CD4-positive, alpha-beta T cell treated with Interleukin-12 subunit alpha and Interleukin-12 subunit beta, for 1 hour (primary cell): ENCODE results near the gene SNIP1.
"Not testable (repeated sequence)": the region's sequence is repeated elsewhere in the genome, so short reads cannot be mapped to it uniquely, and the experiment has no call there.

Experiments used
- DNase-seq: peaks from one replicate; pipeline ENCODE4 v3.0.0-alpha.2; 2020

Gene SNIP1

DNA sequence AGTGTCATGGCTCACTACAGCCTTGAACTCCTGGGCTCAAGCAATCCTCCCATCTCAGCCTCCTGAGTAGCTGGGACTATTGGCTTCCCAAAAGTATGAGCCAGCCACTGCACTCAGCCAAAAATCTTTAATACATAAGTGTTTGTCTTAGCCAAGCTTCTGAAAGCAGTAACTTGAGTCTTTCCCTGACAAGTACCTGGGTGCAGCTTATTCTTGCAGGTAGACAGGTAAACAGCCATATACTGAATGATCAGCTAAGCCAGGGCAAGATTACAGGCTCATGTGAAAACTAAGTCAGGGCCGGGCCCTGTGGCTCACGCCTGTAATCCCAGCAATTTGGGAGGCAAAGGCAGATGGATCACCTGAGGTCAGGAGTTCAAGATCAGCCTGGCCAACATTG lies 47.4 kb downstream of the SNIP1 start:
- DNase-seq: no peak

DNA sequence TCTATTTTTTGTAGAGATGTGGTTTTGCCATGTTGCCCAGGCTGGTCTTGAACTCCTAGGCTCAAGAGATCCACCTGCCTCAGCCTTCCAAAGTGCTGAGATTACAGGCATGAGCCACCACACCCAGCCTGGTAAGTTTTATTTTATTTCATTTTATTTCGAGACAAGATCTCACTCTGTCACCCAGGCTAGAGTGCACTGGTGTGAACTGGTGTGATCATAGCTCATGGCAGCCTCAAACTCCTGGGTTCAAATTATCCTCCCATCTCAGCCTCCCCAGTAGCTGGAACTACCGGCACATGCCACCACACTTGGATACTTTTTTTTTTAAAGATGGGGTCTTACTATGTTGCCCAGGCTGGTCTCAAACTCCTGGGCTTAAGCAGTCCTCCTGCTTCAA lies 51.3 kb downstream of the SNIP1 start:
- DNase-seq: not testable (repeated sequence)

DNA sequence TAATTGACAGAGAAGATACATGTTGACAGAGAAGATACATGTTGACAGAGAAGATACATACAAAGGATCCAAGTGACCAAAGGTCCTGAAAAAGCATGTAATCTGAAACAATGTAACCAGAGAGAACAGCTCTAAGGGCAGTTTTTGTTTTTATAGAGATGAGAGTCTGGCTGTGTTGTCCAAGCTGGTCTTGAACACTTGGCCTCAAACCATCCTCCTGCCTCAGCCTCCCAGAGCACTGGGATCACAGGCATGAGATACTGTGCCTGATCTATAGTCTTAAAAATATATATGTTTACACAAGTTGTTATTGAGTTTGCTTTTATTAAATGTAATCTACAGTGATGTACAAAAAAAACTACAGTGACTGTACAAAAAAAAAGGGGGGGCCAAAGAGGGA lies 52.0 kb downstream of the SNIP1 start:
- DNase-seq: no peak

DNA sequence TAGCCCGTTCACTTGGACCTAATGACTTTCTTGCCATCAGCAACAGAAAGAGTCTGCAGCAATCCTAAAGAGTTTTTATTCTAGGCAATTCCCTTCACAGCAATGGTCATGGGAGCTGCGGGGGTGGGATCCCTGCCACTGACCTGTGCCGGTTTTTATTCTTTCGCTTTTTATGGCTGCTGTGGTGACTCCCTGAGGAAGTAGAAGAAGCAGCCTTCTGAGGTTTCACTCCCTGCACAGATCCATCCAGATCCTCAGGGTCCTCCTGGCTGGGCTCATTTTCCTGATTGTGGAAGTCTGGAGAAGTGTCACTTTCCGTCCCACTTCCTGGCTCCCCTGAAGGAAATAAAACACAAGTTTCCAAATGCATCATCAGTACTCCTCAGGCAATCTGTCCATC lies 52.4 kb downstream of the SNIP1 start:
- DNase-seq: no peak

DNA sequence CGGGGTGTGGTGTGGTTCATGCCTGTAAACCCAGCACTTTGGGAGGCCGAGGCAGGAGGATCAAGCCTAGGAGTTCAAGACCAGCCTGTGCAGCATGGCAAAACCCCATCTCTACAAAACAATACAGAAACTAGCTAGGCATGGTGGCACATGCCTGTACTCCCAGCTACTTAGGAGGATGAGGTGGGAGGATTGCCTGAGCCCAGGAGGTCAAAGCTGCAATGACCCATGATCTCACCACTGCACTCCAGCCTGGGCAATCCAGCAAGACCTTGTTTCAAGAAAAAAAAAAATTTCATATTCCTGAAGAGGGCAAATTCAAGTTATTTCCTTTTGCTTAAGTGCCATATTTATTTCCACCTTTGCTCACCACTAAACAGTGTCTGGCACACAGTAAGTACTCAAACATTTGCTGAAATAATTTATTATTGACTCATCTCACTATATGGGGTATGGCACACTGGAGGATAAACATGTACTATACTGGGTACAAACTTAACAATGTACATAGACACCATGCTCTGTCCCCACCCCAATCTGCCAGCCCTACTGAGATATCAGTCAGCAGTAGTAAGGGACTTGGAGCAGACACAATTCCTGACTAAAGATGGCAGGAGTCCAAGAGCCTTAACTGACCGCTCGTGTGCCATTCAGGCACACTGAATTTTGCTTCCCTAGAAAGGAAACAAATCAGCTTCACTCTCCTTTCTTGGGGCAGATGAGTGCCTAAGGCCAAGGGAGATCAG lies 55.0 kb downstream of the SNIP1 start:
- no peak for DNase-seq

DNA sequence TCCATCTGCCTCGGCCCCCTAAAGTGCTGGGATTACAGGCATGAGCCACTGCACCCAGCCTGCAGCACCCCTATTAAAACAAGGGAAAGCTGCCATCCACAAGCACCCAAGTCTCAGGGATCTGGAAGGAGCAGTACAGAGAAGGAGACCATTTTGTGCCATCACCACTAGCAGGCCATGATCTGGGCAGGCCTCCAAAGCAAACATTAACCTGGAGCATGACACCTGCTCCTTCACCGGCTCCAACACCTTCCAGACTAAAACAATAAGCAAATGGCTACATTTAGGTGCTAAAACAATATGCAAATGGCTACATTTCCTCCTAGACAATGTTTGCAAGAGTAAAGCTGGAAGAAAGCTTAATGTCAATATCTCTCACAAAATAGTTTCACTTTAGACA lies 56.3 kb downstream of the SNIP1 start:
- DNase-seq: no peak

DNA sequence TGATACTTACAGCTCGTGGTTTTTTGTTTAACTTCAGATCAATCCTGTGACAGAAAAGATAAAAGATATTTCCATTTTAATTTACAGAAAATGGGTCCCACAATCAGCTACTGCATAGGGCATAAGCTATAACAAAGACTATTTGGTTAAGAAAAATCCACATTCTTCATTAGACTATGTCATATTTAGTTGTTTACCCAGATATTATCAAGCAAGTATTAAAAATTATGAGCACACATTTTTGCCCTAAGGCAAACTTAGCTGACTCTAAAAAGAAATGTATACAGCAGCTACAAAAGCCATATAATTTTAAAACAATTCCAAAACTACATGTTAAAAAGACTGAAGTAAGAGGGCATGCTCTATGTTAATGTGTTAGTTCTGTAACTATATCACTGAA lies 58.2 kb downstream of the SNIP1 start:
- DNase-seq: no peak

DNA sequence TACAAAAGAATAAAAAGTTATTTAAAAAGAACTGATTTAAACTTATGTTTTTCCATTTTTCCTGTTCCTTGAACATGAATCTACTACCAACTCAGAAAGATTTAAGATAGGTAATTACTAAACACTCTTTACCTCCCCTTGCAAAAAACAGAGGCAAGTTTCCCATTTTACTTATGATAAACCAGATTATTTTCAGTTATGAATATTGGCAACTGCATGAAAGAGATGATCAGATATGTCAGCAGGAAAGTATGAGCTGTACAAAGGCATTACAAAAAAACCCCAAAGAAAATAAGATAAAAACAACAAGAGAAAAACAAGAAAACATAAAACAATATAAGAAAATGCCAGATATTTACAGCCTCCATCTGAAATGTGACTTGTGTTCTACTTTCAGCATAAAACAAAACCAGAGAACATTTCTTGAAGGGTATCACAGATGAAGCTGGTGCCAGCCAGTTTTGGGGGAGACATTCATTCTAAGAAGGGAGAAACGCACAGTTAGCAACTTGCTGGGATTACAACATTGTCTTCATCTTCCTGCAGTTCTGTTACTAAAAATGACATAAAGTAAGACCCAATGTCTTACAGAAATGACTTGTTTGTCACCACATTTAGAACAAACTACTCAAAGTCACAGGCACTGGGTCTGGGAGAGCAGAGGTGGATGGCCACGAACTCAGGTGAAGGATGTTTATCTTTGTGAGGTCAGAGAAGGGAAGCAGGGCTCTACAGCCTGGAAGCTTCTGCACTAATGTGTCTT lies 60.6 kb downstream of the SNIP1 start:
- DNase-seq: no peak

DNA sequence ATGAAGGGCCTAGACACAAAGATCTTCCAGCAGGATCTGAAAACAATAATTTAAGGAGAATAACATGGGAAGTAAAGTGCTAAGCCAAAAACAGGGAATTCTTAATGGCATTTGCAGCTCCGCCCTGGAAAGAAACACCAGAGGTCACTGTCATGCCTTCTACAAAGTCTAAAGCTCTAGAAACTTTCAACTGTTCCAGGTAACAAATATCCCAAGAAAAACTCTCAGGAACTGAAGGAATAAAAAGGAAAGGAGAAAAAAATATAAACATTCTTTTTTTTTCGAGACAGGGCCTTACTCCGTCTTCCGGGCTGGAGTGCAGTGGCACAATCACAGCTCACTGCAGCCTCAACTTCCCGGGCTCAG lies 66.5 kb downstream of the SNIP1 start:
- DNase-seq: no peak

DNA sequence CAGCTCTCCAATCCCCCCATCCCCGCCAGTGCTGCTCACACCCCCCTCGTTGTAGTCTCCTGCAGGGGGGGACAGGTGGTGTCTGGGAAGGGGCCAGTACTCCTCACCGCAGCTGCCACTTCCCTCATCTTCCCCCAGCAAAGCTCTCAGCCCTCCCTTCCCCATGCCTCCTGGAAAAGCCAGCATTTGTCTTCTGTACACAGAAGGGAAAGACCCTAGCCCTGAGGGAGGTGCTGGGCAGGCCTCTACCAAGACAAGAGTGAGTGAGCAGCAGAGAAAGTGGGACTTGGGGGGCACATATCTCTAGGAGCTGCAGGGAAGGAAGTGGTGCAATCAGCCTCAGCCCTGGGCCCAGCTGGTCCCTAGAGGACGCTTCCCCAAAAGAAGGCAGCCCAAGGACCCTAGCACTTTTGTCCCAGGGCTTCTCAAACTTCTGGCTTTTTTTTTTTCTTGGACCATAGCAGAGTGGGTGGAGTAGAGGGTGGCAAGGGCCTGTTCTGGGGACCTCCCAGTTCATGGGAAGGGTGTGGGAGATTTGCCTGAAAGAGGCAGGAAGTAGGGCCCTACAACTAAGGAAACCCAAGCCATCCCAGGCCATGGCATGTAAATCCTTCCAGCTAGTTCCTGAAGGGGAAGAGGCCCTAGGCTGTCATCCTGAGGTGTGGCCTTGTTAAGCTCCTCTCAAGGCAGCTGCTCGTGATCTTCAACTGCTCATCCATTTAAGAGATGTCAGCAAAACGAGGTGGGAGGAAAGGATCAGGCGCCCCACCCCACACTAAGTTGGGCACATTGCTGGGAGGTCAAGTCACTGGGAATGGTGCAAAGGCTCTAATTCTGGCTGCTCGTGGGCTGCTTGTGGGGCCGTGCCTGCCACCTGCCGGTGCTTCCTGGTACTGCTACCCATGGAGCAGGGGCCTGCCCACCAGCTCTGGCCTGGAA lies 67.1 kb downstream of the SNIP1 start:
- DNase-seq: peak; percentile 80

DNA sequence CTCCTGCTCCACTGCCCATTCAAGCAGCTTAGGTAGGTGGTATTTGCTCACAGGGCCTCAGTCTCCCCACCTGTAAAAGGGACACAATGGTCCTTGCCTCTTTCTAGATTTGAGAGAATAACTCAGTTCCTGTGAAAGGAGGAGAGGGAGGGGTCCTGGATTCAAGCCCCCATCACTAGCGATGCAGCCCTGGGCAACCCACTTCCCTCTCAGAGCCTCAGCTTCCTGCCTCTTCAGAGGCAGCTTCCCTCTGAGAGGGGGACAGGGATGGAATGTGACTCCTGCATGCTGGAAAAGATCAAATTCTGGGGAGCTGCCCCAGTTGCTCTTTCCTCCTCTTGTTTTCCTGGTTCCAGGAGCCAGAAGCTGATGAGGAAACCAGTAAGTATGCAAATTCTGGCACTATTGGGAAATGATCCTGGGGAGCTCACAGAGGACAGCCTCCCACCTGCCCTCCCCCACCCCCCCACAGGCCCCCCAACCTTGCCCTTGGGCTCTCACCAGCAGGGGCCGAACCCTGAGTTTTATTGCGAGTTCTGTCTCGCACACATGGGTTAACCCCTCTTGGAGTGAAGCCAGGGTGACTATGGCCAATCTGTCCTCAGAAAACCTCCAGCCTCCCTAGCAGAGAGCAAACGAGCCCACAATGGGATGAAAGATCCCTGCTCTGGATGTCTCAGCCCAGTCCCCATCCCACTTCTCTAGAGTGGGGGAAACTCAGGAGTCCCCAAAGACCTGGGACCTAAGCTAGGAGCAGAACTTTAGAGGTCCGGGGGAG lies 68.0 kb downstream of the SNIP1 start:
- DNase-seq: peak; percentile 14
